Lung microvascular endothelial cell (primary cell): Measurements from ENCODE around the gene RNMT. TPM values are rescaled to one million over a fixed set of nuclear protein-coding genes. Genes with fewer than 3 reads are reported as not detected.
"Not testable (repeated sequence)": the region's sequence is repeated elsewhere in the genome, so short reads cannot be mapped to it uniquely, and the experiment has no call there.

Source experiments
- DNase-seq, 2 donors: peaks; one replicate each; pipeline versions ENCODE4 v3.0.0 to v3.0.0-alpha.2; 2010; ENCODE audit warnings: low read depth in 2 of 2
- total RNA-seq: library from RNA; depleted of rRNA; stranded (reverse); fragments of >200 nt; gene quantifications from 2 replicates; pipeline ENCODE4 v1.2.1, GENCODE V29; 2014

RNMT gene
- 12.6 and 16.7 TPM in 2 replicates for total RNA-seq

- DNase-seq: peak; percentile 98 to 99
Measured at GRCh38 chr18:13726232-13726971, at the start of gene RNMT, which contains the start of gene FAM210A. Gene RNMT, plus strand, starts transcription at chr18:13726673. Its CDS starts 4,845 bp downstream, at chr18:13731518. Gene FAM210A, minus strand, starts transcription at chr18:13726558. Its CDS starts 44,481 bp downstream, at chr18:13682077.

GRCh38 chr18:13677350-13677749 lies 49.1 kb upstream of the RNMT start:
- DNase-seq: not testable (repeated sequence)

DNA sequence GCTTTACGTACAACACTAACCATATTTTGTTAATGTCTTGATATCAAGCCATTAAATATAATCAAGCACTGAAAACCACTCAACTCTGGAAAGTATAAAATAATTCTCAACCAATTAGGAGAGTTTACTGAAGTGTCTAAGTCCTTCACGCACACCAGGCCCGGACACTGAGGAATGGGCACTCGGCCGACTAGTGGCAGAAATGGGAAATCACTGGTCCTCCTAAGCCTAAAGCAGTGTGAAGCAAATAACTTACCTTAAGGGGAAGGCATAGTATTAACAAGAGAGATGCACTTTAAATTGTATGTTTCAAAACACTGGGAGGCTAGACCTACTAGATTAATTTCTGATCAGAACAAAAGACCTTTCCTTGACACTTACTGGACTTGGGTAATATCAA lies 45.9 kb upstream of the RNMT start:
- peak; percentile 6 to 42 for DNase-seq

DNA sequence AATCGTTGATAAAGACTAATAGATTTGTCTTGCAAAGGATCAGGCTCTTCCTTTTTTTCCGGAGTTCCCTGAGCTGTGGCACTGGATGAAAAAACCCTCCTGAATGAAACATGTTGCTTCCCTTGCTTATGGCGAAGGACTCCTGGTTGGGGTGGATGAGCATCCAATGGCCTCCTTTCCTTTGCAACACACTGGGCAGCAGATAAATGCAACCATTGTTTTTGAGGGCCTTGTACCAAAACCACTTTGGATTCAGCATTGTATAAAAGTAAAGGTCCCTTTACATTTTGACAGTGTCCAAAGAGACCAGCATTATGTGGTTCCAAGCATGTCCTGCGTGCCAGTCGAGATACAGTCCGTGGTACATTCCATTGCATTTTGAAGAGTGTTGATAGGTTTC lies 44.8 kb upstream of the RNMT start:
- DNase-seq: no peak

DNA sequence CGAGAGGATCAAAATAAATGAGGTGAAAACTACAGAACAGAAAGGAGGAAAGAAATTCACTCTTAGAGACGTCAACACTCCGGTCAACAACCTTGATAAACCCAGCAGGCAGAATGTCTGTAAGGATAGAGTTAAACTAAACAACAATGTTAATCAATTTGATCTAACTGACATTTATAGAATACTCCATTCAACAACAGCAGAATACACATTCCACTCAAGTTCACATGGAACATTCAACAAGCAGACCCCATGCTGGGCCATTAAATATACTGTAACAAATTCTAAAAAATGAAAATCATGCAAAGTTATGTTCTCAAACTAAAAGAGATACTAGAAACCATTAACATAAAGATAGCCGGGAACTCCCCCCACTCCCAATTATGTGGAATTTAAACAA lies 41.9 kb upstream of the RNMT start:
- no peak for DNase-seq

- no peak for DNase-seq
Measured at GRCh38 chr18:13688191-13689136, 38.0 kb upstream of the RNMT start.

DNA sequence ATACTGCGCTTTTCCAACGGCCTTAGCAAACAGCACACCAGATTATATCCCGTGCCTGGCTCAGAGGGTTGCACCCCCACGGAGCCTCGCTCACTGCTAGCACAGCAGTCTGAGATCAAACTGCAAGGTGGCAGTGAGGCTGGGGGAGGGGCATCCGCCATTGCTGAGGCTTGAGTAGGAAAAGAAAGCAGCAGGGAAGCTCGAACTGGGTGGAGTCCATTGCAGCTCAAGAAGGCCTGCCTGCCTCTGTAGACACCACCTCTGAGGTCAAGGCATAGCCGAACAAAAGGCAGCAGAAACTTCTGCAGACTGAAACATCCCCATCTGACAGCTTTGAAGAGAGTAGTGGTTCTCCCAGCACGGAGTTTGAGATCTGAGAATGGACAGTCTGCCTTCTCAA lies 36.4 kb upstream of the RNMT start:
- DNase-seq: not testable (repeated sequence)

- DNase-seq: not testable (repeated sequence)
Measured at GRCh38 chr18:13695337-13695736, 31.1 kb upstream of the RNMT start.

- DNase-seq: no peak
Measured at GRCh38 chr18:13696961-13697360, 29.5 kb upstream of the RNMT start.

GRCh38 chr18:13700153-13700552 lies 26.3 kb upstream of the RNMT start:
- DNase-seq: no peak

DNA sequence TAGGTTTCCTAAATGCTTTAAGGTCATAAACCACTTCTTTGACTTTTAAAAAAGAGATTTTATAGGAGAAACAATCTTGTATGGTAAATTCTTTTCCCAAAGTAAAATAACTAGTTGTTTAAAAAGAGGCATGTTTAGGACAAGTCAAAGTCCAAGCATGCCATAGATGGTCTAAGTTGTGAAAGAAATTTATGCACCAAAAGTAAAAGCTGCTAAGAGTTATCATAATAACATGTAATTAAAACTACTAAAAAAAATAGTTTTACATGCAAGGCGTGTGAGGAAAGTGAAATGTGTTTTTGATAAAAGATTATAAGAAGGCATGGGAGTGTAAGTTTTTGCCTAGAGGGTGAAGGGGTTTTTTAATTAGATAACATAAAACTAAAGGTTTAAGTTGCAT lies 22.6 kb upstream of the RNMT start:
- peak in 1 of 2 donors; percentile 20 for DNase-seq

DNA sequence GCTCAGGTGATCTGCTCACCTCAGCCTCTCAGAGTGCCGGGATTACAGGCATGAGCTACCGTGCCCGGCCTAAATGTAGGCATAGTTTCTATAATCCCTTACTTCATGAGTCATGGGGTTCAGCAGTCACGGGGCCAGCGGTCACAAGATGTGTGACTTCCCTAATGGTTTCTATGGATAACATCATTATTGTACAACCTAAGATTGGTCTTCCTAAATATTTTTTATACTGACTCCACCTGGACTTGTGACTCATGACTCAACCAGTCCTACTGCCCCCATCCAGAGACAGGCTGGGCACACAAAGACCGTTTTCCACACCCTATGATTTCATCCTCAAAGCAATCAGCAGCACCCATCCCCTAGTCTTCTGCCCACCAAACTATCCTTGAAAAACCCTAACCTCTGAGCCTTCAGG lies 16.1 kb upstream of the RNMT start:
- DNase-seq: peak; percentile 7 to 17

GRCh38 chr18:13712400-13713131 lies 13.9 kb upstream of the RNMT start:
- peak in 1 of 2 donors; percentile 7 for DNase-seq

GRCh38 chr18:13713455-13714055 lies 12.9 kb upstream of the RNMT start:
- DNase-seq: peak in 1 of 2 donors; percentile 54

DNA sequence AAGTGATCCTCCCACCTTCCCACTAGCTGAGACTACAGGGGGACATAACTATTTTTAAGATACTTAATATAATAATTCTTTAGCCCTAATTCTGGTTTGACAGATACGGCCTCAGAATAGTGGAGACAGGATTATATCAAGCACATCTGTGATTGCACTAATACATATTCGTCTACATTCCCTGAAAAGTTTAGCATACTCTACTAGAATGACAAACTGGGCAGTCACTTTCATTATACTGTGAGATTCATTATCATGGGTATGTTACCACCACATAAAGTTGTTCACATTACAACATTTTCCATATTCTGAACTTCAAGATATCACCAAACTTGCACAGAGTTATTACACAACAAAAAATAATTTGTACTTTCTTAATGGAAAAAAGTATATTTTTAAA lies 11.1 kb upstream of the RNMT start:
- DNase-seq: no peak

DNA sequence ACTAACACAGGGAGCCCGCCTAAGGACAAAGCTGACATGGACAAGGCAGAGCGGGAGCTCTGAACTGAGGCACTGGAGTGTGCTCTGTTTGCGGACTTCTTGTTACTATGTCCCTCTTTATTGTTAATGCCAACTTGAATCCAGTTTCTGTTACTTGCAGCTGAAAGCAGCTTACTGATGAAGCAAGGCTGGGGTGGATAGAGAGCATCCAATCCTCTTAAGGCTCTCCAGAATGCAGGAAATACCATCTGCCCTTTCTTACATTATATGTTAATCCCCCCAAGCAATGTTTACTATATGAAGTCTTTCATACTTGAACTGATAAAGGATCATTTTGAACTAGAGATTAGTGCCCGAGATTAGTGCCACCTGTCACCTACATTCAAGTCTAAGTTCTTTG lies 9.6 kb upstream of the RNMT start:
- no peak for DNase-seq

DNA sequence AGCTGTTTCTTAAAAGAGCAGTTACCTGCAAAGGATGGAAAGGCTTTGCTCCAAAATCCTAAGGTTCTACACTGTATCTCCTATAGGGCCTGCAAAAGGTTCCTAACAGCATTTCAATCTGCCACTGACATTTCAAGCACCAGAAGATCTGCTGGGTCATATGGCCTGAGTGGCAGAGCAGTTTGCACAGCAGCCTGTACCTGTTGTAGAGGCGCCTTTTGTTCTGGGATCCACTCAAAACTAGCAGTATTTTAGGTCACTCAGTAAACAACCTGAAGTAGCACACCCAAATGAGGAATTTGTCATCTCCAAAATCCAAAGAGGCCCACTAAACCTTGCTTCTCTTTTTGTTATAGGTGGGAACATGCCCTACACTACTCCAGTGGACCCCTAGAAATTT lies 6.3 kb upstream of the RNMT start:
- DNase-seq: no peak

GRCh38 chr18:13720847-13721246 lies 5.6 kb upstream of the RNMT start:
- no peak for DNase-seq

DNA sequence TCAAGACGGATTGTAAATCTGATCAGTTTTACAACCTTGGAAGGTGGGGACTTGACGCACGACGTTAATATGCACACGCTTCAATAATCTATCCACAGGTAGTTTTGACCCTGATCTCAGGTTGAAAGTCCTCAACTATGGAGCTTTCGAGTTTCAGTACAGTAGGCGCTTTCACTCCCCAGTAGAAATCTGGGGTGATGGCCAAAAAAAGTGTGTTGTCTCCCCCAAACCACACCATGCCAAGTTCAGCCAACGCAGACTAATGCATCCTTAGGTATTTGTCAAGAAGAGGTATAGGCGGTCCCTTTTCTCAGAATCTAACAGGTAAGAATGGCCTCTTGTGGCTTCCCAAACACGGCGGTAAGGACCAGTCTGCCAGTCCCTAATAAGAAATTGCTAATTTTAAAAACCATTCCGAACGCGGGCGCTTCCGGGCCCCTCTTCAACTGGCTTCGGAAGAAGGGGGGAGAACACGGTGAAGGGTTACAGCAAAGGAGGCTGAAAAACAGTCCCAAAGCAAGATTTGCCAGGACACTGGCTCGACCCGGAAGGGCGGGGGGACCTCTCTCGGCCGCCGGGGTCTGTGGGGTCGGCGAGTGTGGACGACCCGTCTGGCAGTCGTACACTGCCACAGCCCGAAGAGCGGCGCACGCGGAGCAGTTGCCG lies 774 bp upstream of the RNMT start:
- peak in 1 of 2 donors; percentile 4 for DNase-seq

DNA sequence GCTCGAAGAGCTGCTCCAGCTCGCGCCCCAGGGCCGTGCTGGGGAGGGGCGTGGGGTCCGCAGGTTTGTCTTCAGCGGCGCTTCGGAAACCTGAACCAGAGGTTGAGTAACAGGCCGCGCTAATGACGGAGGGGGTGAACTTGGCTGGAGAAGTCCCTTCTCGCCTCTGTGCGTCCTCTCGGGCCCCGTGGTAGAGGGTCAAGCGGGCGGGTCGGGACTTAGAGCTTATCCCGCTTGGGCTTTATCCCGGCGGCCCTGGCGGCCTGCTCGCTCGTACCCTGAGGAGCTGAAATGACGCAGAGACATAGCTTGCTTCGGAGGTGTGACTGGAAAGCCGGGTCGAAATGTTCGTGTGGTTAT lies 479 bp downstream of the RNMT start:
- peak; percentile 67 to 71 for DNase-seq

- no peak for DNase-seq
Measured at GRCh38 chr18:13730481-13730880, 4.0 kb downstream of the RNMT start.
